ENCODE results near the gene ZC3H12C.
"Not testable (repeated sequence)": the region's sequence is repeated elsewhere in the genome, so short reads cannot be mapped to it uniquely, and the experiment has no call there.

The ZC3H12C gene

DNA sequence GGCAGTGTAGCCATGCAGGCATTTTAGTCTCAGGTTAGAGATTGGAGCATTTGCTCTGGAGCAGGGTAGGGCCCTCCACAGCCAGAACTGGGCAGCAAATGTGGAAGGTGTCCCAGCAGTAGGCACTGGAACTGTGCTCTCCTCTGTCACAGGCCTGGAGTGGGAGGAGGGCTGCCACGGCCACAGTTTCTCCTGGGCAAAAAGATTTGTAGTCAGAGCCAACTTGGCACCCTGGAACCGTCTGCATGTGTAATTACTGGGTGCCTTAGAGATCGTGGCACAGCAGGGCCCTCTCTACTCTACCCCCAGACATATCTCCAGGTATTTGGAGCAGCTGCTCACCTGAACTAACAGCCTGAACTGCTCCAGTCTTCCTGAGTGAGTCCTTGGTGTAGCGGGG is 93.7 kb downstream of the ZC3H12C start:
- no peak for DNase-seq

DNA sequence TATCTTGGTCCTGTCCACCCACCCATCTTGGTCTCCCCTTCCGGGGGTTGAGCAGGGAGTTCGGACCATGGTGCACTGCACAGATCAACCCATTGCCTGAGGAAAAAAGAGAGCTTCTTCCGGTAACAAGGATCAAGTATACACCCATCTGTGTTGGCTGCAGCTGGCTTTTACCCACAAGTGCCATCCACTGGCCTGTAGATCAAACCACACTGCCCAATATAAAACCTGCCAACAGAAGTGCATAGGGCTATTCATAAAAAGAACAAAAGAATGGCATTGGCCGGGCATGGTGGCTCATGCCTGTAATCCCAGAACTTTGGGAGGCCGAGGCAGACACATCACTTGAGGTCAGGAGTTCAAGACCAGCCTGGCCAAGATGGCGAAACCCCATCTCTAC is 94.5 kb downstream of the ZC3H12C start:
- DNase-seq: no peak

- DNase-seq: no peak
These were observed 97.7 kb downstream of the ZC3H12C start for GRCh38 chr11:110190885-110191284.

DNA sequence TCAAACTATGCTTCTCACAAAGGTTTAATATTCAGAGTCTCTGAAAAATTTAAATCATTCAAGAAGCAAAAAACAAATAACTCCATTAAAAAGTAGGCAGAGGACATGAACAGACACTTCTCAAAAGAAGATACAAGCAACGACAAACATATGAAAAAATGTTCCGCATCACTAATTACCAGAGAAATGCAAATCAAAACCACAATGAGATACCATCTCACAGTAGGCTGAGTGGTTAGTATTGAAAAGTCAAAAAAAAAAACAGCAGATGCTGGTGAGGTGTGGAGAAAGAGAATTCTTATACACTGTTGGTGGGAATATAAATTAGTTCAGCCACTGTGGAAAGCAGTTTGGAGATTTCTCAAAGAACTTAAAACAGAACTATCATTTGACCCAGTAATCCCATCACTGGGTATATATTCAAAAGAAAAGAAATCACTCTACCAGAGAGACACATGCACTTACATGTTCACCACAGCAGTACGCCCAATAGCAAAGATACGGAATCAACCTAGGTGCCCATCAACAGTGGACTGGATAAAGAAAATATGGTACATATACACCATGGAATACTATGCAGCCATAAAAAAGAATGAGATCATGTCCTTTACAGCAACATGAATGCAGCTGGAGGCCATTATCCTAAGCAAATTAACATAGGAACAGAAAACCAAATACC is 99.6 kb downstream of the ZC3H12C start:
- DNase-seq: not testable (repeated sequence)

DNA sequence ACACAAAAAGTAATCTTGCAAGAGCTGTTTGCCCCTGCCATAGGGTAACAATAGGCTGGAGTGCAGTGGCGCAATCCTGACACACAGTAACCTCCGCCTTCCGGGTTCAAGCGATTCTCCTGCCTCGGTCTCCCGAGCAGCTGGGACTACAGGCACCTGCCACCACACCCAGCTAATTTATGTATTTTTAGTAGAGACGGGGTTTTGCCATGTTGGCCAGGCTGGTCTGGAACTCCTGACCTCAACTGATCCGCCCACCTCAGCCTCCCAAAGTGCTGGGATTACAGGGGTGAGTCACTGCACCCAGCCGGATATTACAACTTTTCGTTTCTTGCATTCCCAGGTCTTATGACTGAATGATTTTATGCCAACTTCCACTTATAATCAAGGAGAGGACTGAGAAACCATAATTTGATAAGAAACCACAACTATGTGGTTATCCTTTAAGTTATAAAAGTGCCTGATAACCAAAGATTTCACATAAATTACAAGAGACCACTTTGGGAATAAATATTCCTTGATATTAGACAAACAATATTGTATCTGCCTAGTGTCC is 101.1 kb downstream of the ZC3H12C start:
- DNase-seq: not testable (repeated sequence)

GRCh38 chr11:110196241-110196754 is 103.1 kb downstream of the ZC3H12C start:
- DNase-seq: no peak

GRCh38 chr11:110196884-110197420 is 103.8 kb downstream of the ZC3H12C start:
- DNase-seq: no peak

DNA sequence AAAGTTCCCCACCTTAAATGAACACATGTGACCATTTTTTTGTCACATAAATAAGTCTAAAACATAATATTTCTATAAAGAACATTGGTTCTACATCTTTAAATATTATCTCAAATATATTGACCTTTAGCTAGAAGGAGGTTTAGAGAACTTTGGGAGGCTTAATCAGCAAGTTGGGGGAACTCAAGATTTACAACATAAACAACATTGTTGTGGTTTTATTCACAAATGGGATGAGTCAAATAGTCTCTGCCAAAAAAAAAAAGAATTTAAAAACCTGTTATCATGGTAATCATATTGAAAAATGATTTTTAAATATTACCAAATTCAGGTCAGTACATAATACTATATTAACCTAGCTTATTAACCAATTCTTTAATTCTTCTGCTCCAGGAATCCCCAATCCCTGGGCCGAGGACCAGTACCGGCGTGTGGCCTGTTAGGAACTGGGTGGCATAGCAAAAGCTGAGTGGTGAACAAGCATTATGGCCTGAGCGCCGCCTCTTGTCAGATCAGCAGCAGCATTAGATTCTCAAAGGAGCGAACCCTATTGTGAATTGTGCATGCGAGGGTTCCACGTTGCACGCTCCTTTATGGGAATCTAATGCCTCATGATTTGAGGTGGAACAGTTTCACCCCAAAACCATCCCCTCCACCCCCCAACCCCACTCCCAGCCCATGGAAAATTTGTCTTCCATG is 105.0 kb downstream of the ZC3H12C start:
- DNase-seq: no peak

- DNase-seq: no peak
These were observed 106.2 kb downstream of the ZC3H12C start for GRCh38 chr11:110199184-110199981.

DNA sequence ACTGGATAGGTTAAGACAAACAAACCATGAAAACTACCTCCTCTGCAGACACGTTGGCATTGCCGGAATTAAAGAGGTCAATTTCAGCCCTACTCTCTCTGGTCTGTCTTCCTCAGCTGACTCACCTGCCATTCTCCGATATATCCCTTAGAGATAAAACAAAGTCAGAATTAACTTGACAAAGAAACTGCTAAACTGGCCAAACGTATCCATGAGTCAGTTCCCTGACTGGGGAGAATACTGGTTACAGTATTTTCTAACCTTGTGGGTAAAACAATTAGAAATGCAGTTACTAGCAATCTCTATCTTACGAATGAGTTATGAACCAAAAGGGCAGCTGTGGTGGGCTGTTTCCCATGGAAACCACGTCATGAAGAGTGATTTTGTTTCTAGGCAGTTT is 107.0 kb downstream of the ZC3H12C start:
- DNase-seq: no peak

DNA sequence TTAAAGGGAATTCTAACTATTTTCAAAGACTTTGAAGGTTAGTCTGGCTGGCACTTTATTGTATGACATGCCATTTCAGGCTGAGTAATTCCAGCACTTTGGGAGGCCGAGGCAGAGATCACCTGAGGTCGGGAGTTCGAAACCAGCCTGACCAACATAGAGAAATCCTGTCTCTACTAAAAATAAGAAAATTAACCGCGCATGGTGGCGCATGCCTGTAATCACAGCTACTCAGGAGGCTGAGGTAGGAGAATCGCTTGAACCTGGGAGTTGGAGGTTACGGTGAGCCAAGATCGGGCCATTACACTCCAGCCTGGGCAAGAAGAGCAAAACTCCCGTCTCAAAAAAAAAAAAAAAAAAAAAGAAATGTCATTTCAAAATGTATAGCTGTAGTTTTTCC is 107.6 kb downstream of the ZC3H12C start:
- DNase-seq: no peak

- DNase-seq: no peak
These were observed 113.9 kb downstream of the ZC3H12C start for GRCh38 chr11:110207123-110207522.

- not testable (repeated sequence) for DNase-seq
These were observed 115.6 kb downstream of the ZC3H12C start for GRCh38 chr11:110208678-110209312.

DNA sequence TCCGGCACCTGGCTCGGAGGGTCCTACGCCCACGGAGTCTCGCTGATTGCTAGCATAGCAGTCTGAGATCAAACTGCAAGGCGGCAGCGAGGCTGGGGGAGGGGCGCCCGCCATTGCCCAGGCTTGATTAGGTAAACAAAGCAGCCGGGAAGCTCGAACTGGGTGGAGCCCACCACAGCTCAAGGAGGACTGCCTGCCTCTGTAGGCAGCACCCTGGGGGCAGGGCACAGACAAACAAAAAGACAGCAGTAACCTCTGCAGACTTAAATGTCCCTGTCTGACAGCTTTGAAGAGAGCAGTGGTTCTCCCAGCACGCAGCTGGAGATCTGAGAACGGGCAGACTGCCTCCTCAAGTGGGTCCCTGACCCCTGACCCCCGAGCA is 116.1 kb downstream of the ZC3H12C start:
- not testable (repeated sequence) for DNase-seq

GRCh38 chr11:110217223-110217877 is 124.2 kb downstream of the ZC3H12C start:
- no peak for DNase-seq

GRCh38 chr11:110217936-110218335 is 124.7 kb downstream of the ZC3H12C start:
- DNase-seq: no peak

GRCh38 chr11:110219006-110219785 is 126.0 kb downstream of the ZC3H12C start:
- no peak for DNase-seq

All from hematopoietic multipotent progenitor cell treated with erythropoietin and hydrocortisone succinate and interleukin-3 and kit ligand, for 8 days (in vitro differentiated cells).